H1 (cell line): ENCODE data around the gene OR10G2. TPM values are rescaled to one million over a fixed set of nuclear protein-coding genes. Genes with fewer than 3 reads are reported as not detected.

Experiments
- CTCF ChIA-PET: fragments of 300-600 bp; sonication (Branson Sonifier 250); formaldehyde crosslinking; loops from one replicate; lab custom pipeline; 2021; ENCODE audit not compliant: partially characterized antibody; lab: Charles Lee
- POLR2A ChIA-PET: fragments of 300-600 bp; sonication (Branson Sonifier 250); formaldehyde crosslinking; loops from one replicate; lab custom pipeline; 2021; ENCODE audit warnings: inconsistent platforms; ENCODE audit not compliant: partially characterized antibody; lab: Charles Lee
- DNase-seq, 2 experiments: peaks; one replicate each; pipeline versions ENCODE4 v3.0.0 to v3.0.0-alpha.2; 2010 to 2022; ENCODE audit warnings: low spot score in 2 of 2, low read depth in 1 of 2, mixed read lengths in 1 of 2
- FAIRE-seq: peaks from 2 replicates; lab custom pipeline; 2011; peaks lifted over from hg19 to GRCh38; lab: Jason Lieb, UNC
- H2AFZ ChIP-seq: 2 replicates; pipeline ENCODE4 v1.8.1; 2012; ENCODE audit warnings: low read length, inconsistent platforms
- H2AK5ac ChIP-seq: 2 replicates; pipeline ENCODE4 v1.6.1; 2013; ENCODE audit warnings: low read depth, low read length
- H2BK120ac ChIP-seq: replicated peaks from 2 replicates; pipeline ENCODE3; 2013; ENCODE audit warnings: low read depth, low read length, inconsistent platforms
- H2BK12ac ChIP-seq: 2 replicates; pipeline ENCODE4 v1.6.1; 2013; ENCODE audit warnings: low read depth, low read length
- H2BK15ac ChIP-seq: 2 replicates; pipeline ENCODE4 v1.6.1; 2013; ENCODE audit warnings: low read length
- H2BK20ac ChIP-seq: 2 replicates; pipeline ENCODE4 v1.6.1; 2013; ENCODE audit warnings: low read length
- H2BK5ac ChIP-seq: 2 replicates; pipeline ENCODE4 v1.6.1; 2013; ENCODE audit warnings: low read depth, low read length
- H3K14ac ChIP-seq: 2 replicates; pipeline ENCODE4 v1.6.1; 2013; ENCODE audit warnings: inconsistent platforms; ENCODE audit not compliant: insufficient read length
- H3K18ac ChIP-seq: 2 replicates; pipeline ENCODE4 v1.6.1; 2013; ENCODE audit warnings: low read length; ENCODE audit errors: extremely low read depth
- H3K23ac ChIP-seq: 2 replicates; pipeline ENCODE4 v1.6.1; 2013; ENCODE audit warnings: inconsistent platforms; ENCODE audit not compliant: insufficient read length
- H3K23me2 ChIP-seq: 2 replicates; pipeline ENCODE4 v1.6.1; 2013; ENCODE audit warnings: low read depth, low read length
- H3K27ac ChIP-seq: 2 replicates; pipeline ENCODE4 v1.6.1; 2011; ENCODE audit warnings: low read depth, low read length, inconsistent platforms
- H3K27me3 ChIP-seq, 4 experiments: replicated peaks in 1 of 4; 1 replicate in 1 of 4; 2 replicates in 3 of 4; pipeline versions ENCODE4 v1.6.1 to v1.8.1; 2011 to 2013; ENCODE audit warnings: low read length in 3 of 4, mild to moderate bottlenecking in 3 of 4, inconsistent platforms in 2 of 4, mixed read lengths in 2 of 4, moderate library complexity in 1 of 4; ENCODE audit not compliant: control insufficient read depth in 3 of 4, insufficient read depth in 3 of 4; ENCODE audit errors: extremely low read depth in 1 of 4
- H3K36me3 ChIP-seq, 4 experiments: 2 replicates each; pipeline versions ENCODE4 v1.6.1 to v1.8.1; 2011 to 2013; ENCODE audit warnings: mild to moderate bottlenecking in 4 of 4, low read length in 3 of 4, moderate library complexity in 2 of 4, control low read depth in 1 of 4, inconsistent platforms in 1 of 4; ENCODE audit not compliant: insufficient read depth in 4 of 4, control insufficient read depth in 2 of 4
- H3K4ac ChIP-seq: replicated peaks from 2 replicates; pipeline ENCODE3; 2013; ENCODE audit warnings: low read length, low read depth, mixed read lengths, inconsistent platforms; ENCODE audit not compliant: insufficient read length
- H3K4me1 ChIP-seq, 4 experiments: replicated peaks in 1 of 4; 1 replicate in 1 of 4; 2 replicates in 3 of 4; pipeline versions ENCODE4 v1.6.1 to v1.8.1; 2011 to 2013; ENCODE audit warnings: low read length in 3 of 4, inconsistent platforms in 2 of 4, mixed read lengths in 1 of 4; ENCODE audit not compliant: insufficient read depth in 4 of 4, control insufficient read depth in 3 of 4
- H3K4me2 ChIP-seq, 2 experiments: 2 replicates each; pipeline versions ENCODE4 v1.6.1 to v1.8.1; 2011 to 2013; ENCODE audit warnings: low read depth in 2 of 2, low read length in 2 of 2, control low read depth in 1 of 2, inconsistent platforms in 1 of 2, mild to moderate bottlenecking in 1 of 2; ENCODE audit not compliant: insufficient read depth in 1 of 2
- H3K4me3 ChIP-seq, 4 experiments: fragments of 200-600, 300-600 bp in 1 of 4; sonication (generic), shearing (Covaris generic), sonication (Bioruptor Twin) in 1 of 4; 2 replicates each; pipeline versions ENCODE4 v1.5.1 to v1.8.1; 2011 to 2016; ENCODE audit warnings: low read length in 4 of 4, low read depth in 3 of 4, control low read depth in 2 of 4, inconsistent platforms in 2 of 4, mild to moderate bottlenecking in 2 of 4, mixed read lengths in 1 of 4, moderate library complexity in 1 of 4; ENCODE audit not compliant: insufficient read depth in 2 of 4; ENCODE audit errors: extremely low read depth in 1 of 4
- H3K56ac ChIP-seq: replicated peaks from 2 replicates; pipeline ENCODE3; 2013; ENCODE audit warnings: low read depth, mild to moderate bottlenecking, mixed read lengths, low read length, inconsistent platforms; ENCODE audit not compliant: insufficient read length
- H3K79me1 ChIP-seq: 2 replicates; pipeline ENCODE4 v1.6.1; 2013; ENCODE audit warnings: low read depth, low read length, control low read depth
- H3K79me2 ChIP-seq, 2 experiments: 2 replicates each; pipeline versions ENCODE4 v1.6.1 to v1.8.1; 2012 to 2013; ENCODE audit warnings: low read length in 2 of 2, mild to moderate bottlenecking in 2 of 2, inconsistent platforms in 1 of 2; ENCODE audit not compliant: insufficient read depth in 2 of 2, control insufficient read depth in 1 of 2
- H3K9ac ChIP-seq, 4 experiments: replicated peaks in 1 of 4; 1 replicate in 1 of 4; 2 replicates in 3 of 4; pipeline versions ENCODE4 v1.6.1 to v1.8.1; 2011 to 2013; ENCODE audit warnings: low read depth in 3 of 4, low read length in 3 of 4, control low read depth in 2 of 4, mild to moderate bottlenecking in 2 of 4, moderate library complexity in 2 of 4, inconsistent platforms in 1 of 4; ENCODE audit errors: extremely low read depth in 1 of 4
- H3K9me3 ChIP-seq, 2 experiments: 2 replicates each; pipeline versions ENCODE4 v1.6.1 to v1.8.1; 2012 to 2013; ENCODE audit warnings: mild to moderate bottlenecking in 2 of 2, moderate library complexity in 2 of 2, control low read depth in 1 of 2, inconsistent platforms in 1 of 2, low read depth in 1 of 2, low read length in 1 of 2, mixed read lengths in 1 of 2; ENCODE audit not compliant: insufficient read depth in 2 of 2
- H4K20me1 ChIP-seq, 2 experiments: replicated peaks in 1 of 2; 2 replicates each; pipeline versions ENCODE3 to v1.8.1; 2011 to 2013; ENCODE audit warnings: inconsistent platforms in 2 of 2, low read length in 2 of 2, mild to moderate bottlenecking in 1 of 2; ENCODE audit not compliant: insufficient read depth in 2 of 2, control insufficient read depth in 1 of 2
- H4K5ac ChIP-seq: 2 replicates; pipeline ENCODE4 v1.6.1; 2013; ENCODE audit warnings: low read length, low read depth, mixed read lengths, inconsistent platforms; ENCODE audit not compliant: insufficient read length
- H4K8ac ChIP-seq: 2 replicates; pipeline ENCODE4 v1.8.0; 2013; ENCODE audit warnings: mild to moderate bottlenecking, moderate library complexity, low read length, inconsistent platforms; ENCODE audit not compliant: insufficient read depth; ENCODE audit errors: extremely low read depth
- H4K91ac ChIP-seq: replicated peaks from 2 replicates; pipeline ENCODE3; 2013; ENCODE audit warnings: low read length, mixed read lengths, inconsistent platforms; ENCODE audit not compliant: insufficient read length
- GTF2F1 ChIP-seq: IDR thresholded peaks from 2 replicates; pipeline ENCODE4 v1.6.1; 2012; ENCODE audit warnings: low read depth, low read length, improper control_type of control experiment, borderline replicate concordance
- WGBS, 2 experiments: shearing (Covaris generic) in 1 of 2; methylation state at CpG; one replicate each; pipeline versions ENCODE4 v1.1.6 to v1.1.7; 2013 to 2015; ENCODE audit warnings: low lambda C conversion rate in 2 of 2, mixed read lengths in 2 of 2, inconsistent platforms in 1 of 2, low coverage in 1 of 2, missing lambda C conversion rate in 1 of 2; ENCODE audit not compliant: insufficient replicate concordance in 2 of 2, insufficient coverage in 1 of 2, insufficient read length in 1 of 2; ENCODE audit errors: extremely low coverage in 1 of 2, missing lambda C conversion rate in 1 of 2; 5-methylcytosine and 5-hydroxymethylcytosine counted together
- polyA plus RNA-seq, 7 experiments: library from polyadenylated mRNA; depleted of rRNA in 3 of 7; stranded (reverse) in 5 of 7; unstranded in 2 of 7; fragments of >200 nt in 5 of 7; fragments of 200-250 nt in 2 of 7; gene quantifications; 1 replicate in 5 of 7; 2 replicates in 1 of 7; 4 replicates in 1 of 7; pipeline versions ENCODE4 v1.2.1 to v1.2.3, GENCODE V29; 2011 to 2013; ENCODE audit warnings: missing spikeins in 2 of 7, mixed read lengths in 2 of 7
- total RNA-seq: library from RNA; stranded (reverse); fragmentation: NEBNext Ultra II Directional; extraction: Animal tissue kit (Norgen Biotek cat#: 25700); gene quantifications from 2 replicates; pipeline ENCODE4 v1.2.1, GENCODE V29; 2021

OR10G2 gene
- total and polyA plus RNA-seq, 2 of the 8 experiments (the other 6 are each of a cell fraction or from before 2014, with no cell fraction given) = not detected

DNA sequence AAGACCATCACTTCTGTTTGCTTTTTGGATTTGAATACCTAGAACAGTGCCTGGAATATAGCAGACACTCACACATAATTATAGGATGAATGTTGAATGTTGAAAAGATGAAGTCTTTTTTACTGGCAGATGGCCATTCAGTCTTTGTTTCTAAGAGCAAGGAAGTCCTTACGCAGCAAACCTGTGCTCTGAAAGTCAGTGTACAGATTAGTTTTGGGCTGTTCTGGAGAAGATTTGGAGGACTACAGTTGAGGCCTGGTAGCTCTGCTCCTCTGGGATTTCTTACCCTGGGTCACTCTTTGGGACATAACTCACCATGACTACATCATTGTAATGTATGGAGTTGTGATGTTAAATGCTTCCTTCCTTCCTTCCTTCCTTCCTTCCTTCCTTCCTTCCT is 22.2 kb upstream of the OR10G2 start:
- H4K5ac ChIP-seq = no peak overlapping the region
- H3K4me3 ChIP-seq = no peak overlapping the region
- no peak overlapping the region for H2BK12ac ChIP-seq
- no peak overlapping the region for H3K23ac ChIP-seq
- H2BK15ac ChIP-seq = no peak overlapping the region
- no peak overlapping the region for H2AK5ac ChIP-seq
- WGBS, 2 experiments = 43% methylated on average over 1 of the region's 1 CpG; no CpG with 5 or more reads in 1 of the 2 experiments
- no peak overlapping the region for H2BK5ac ChIP-seq
- no peaks in the 10 kb centered on the region for H3K27me3 ChIP-seq
- no peak overlapping the region for H3K56ac ChIP-seq
- no peak for TF ChIP-seq GTF2F1
- TF ChIP-seq, all 59 proteins: peak for 0
- H4K8ac ChIP-seq = no peak overlapping the region
- ChIA-PET CTCF (interaction anchor here (0.7 to 1.1 kb wide), 2 partner anchors 12 to 332 kb away, joined by 3 read pairs; no protein-coding TSS in a partner anchor), POLR2A (interaction anchor here (1.1 kb wide), 1 partner anchor 66 kb away, joined by 4 read pairs; no protein-coding TSS in a partner anchor)
- no peaks in the 10 kb centered on the region for H3K9me3 ChIP-seq
- no peak overlapping the region for H4K91ac ChIP-seq
- H3K4me1 ChIP-seq = peaks cover 0 to 5% (median 3%) of the 10 kb centered on the region in 4 experiments; a peak in 6 of 7 replicates
- H3K79me1 ChIP-seq = no peaks in the 10 kb centered on the region
- no peaks in the 10 kb centered on the region for H3K36me3 ChIP-seq
- H3K79me2 ChIP-seq = no peaks in the 10 kb centered on the region
- H3K27ac ChIP-seq = no peak overlapping the region
- H3K23me2 ChIP-seq = no peaks in the 10 kb centered on the region
- H2AFZ ChIP-seq = no peak overlapping the region
- no peaks in the 10 kb centered on the region for H4K20me1 ChIP-seq
- DNase-seq = no peak
- H3K18ac ChIP-seq = no peak overlapping the region
- no peak overlapping the region for H3K4ac ChIP-seq
- H2BK20ac ChIP-seq = no peak overlapping the region
- no peak overlapping the region for H2BK120ac ChIP-seq
- FAIRE-seq = no peak
- no peak overlapping the region for H3K4me2 ChIP-seq
- H3K14ac ChIP-seq = no peak overlapping the region
- H3K9ac ChIP-seq = no peak overlapping the region
